Lower leg skin (tissue), 4 donors: ENCODE results near the gene MRO. TPM values are rescaled to one million over a fixed set of nuclear protein-coding genes. Genes with fewer than 3 reads are reported as not detected.

Experiments used
- DNase-seq, 2 donors: peaks; one replicate each; pipeline ENCODE4 v3.0.0-alpha.2; 2019; ENCODE audit warnings: low spot score in 2 of 2
- H3K4me3 ChIP-seq: fragments of 200-600 bp; sonication (generic); 2 replicates; pipeline ENCODE4 v1.5.1; 2017; ENCODE audit warnings: mild to moderate bottlenecking, low read depth; ENCODE audit not compliant: poor library complexity, severe bottlenecking
- POLR2A ChIP-seq, 2 donors: fragments of 450-650 bp; IDR thresholded peaks; one replicate each; pipeline ENCODE4 v1.6.1; 2016 to 2017; ENCODE audit warnings: antibody characterized with exemption in 2 of 2, mild to moderate bottlenecking in 1 of 2, moderate library complexity in 1 of 2
- WGBS, 2 donors: methylation state at CpG; one replicate each; pipeline ENCODE4 v1.1.5; 2018; 5-methylcytosine and 5-hydroxymethylcytosine counted together
- intact Hi-C: fragments of 100-400 bp; cut with DNase I; formaldehyde crosslinking; loops from one replicate; pipeline ENCODE4 v1.15.0; 2023; ENCODE audit warnings: low total_unique reads
- total RNA-seq, 4 donors: library from RNA; depleted of rRNA; stranded (reverse); fragments of >200 nt; gene quantifications; one replicate each; pipeline ENCODE4 v1.1.0, GENCODE V29; 2016
- TF ChIP-seq, protein P1 (sequence below), 3 donors: fragments of 450-650 bp; IDR thresholded peaks; one replicate each; pipeline ENCODE4 v1.5.1; 2016; ENCODE audit warnings: antibody characterized with exemption in 3 of 3, mild to moderate bottlenecking in 3 of 3, moderate library complexity in 2 of 3

The MRO gene
- total RNA-seq, 4 donors from 2014 or later, result 0.10 TPM; not detected in 3

DNA sequence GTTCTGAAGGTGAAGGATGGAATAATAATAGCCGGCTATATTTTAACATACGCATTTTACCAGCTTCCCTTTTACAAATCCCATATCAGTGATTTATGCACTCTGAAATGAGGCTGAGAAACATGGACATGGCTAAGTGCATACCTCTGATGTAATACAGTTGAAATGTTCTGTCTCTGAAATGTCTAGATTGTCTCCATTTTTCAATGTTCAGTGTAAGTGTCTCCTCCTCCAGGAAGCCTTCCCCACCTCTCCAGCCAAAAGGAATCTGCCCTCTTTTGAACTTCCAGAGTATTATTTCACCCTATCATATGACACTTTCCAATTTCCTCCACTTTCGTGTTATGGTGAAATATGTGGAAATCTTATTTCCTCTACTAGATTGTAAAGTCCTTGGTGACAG lies 29.6 kb upstream of the MRO start:
- H3K4me3 ChIP-seq, result no peak overlapping the region
- intact Hi-C loops, result no loop called here
- DNase-seq, result no peak
- 72 to 75% methylated on average over 3 of the region's 3 CpGs for WGBS, 2 donors
- no peak for TF ChIP-seq POLR2A (IDR thresholded peaks at IDR 0.05)

DNA sequence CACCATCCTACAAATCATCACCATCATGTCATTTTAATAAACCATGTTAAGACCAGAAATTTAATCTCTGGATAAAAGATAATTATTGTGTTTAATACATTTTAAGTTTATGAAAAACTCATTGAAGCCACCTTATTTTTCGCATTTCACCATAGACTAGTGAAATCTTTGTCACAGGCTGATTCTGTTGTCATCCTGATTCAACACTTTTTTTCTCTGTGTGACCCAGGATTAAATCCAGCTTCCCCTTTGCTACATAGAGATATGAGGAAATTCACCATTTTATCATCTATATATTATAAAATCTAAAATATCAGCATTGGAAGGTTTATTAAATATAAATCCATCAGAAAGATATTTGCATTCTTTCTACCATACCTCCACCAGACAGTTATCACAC lies 29.2 kb upstream of the MRO start:
- intact Hi-C loops, result no loop called here
- H3K4me3 ChIP-seq, result no peak overlapping the region
- TF ChIP-seq POLR2A (IDR thresholded peaks at IDR 0.05), result no peak
- TF ChIP-seq, protein P1, sequence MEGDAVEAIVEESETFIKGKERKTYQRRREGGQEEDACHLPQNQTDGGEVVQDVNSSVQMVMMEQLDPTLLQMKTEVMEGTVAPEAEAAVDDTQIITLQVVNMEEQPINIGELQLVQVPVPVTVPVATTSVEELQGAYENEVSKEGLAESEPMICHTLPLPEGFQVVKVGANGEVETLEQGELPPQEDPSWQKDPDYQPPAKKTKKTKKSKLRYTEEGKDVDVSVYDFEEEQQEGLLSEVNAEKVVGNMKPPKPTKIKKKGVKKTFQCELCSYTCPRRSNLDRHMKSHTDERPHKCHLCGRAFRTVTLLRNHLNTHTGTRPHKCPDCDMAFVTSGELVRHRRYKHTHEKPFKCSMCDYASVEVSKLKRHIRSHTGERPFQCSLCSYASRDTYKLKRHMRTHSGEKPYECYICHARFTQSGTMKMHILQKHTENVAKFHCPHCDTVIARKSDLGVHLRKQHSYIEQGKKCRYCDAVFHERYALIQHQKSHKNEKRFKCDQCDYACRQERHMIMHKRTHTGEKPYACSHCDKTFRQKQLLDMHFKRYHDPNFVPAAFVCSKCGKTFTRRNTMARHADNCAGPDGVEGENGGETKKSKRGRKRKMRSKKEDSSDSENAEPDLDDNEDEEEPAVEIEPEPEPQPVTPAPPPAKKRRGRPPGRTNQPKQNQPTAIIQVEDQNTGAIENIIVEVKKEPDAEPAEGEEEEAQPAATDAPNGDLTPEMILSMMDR (IDR thresholded peaks at IDR 0.05), result no peak
- 91 to 96% methylated on average over 1 of the region's 1 CpG for WGBS, 2 donors
- no peak for DNase-seq

DNA sequence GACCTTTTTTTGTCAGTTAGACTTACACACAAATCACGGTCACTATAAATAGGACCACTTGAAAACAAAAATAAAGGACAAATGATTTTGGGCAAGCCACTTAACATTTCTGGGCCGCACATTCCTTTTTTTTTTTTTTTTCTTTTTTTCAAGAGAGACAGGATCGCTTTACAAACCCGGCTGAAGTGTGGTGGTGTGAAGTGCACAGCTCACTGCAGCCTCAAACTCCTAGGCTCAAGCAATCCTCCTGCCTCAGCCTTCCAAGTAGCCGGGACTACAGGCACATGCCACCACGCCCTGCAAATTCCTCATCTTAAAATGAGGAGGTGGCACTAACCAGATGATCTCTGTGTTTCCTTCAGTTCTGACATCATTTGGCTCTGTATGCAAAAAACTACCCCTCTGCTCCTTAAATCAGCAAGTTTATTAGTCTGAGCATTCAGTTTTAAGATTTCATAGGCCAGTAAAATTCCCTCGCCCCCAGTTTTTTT lies 28.3 kb upstream of the MRO start:
- intact Hi-C loops, result no loop called here
- H3K4me3 ChIP-seq, result no peak overlapping the region
- WGBS, 2 donors, result 75 to 81% methylated on average over 7 of the region's 7 CpGs
- no peak for TF ChIP-seq POLR2A (IDR thresholded peaks at IDR 0.05)
- TF ChIP-seq, protein P1 (IDR thresholded peaks at IDR 0.05), result no peak
- no peak for DNase-seq

DNA sequence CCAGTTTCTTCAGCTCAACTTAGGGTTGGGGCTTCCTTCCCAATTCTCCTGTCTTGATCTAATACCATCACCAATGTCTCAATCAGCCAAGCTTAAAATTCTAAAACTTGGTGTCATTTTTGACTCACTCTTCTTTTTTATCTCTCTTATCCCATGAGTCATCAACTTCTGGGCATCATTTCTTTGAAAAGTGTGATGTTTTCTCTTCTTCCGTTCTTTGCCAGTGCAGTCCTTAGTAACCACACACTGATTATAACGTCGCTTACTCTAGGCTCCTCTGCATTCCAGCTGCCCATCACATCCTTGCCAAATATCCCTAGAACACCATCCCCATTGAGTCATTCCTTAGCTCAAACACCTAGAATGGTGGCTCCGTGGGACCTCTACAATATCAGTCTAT lies 27.4 kb upstream of the MRO start:
- WGBS, 2 donors, result 63 to 82% methylated on average over 4 of the region's 4 CpGs
- no peak overlapping the region for H3K4me3 ChIP-seq
- intact Hi-C loops, result no loop called here
- no peak for DNase-seq
- TF ChIP-seq, protein P1 (IDR thresholded peaks at IDR 0.05), result no peak
- no peak for TF ChIP-seq POLR2A (IDR thresholded peaks at IDR 0.05)

DNA sequence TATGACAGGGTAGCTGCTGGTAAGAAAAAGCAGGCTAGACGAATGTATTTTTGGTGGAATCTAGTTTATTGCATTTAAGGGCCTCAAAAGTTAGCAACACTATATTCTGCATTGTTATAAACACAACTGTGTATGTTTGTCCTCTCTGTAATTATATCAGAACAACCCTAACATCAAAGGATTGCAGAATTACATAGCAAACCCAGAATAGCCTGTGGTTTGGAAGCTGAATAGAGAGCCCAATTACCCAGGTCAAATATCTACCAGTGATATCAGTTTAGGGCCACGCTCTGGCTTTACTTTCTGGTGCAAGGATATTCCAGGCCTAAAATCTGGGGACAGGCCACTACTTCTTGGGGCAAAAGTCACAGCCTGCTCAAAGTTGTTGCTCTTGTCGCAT lies 25.1 kb upstream of the MRO start:
- no peak overlapping the region for H3K4me3 ChIP-seq
- TF ChIP-seq POLR2A (IDR thresholded peaks at IDR 0.05), result no peak
- TF ChIP-seq, protein P1 (IDR thresholded peaks at IDR 0.05), result no peak
- DNase-seq, result no peak
- intact Hi-C loops, result no loop called here
- 94 to 95% methylated on average over 3 of the region's 3 CpGs for WGBS, 2 donors

DNA sequence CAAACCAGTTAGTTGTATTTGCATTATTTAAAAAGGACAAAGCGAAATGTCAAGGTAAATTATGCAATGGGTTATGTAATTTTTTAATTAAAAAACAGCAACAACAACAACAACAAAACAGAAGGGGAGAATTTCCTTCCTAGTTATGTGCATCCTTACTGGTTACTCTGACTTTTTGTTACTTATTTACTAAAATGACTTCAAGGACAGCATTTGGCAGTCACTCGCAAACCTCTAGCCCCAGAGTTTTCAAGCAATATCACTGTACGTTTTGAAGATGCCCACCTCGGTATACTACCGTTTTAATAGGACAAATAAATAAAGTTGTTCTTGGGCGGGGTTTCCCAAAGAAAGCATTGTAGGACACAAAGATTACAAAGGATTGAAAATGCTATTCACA lies 24.7 kb upstream of the MRO start:
- TF ChIP-seq, protein P1 (IDR thresholded peaks at IDR 0.05), result no peak
- TF ChIP-seq POLR2A (IDR thresholded peaks at IDR 0.05), result no peak
- 83 to 86% methylated on average over 6 of the region's 6 CpGs for WGBS, 2 donors
- intact Hi-C loops, result no loop called here
- DNase-seq, result no peak
- no peak overlapping the region for H3K4me3 ChIP-seq
